ENCODE results near the gene HMCES. TPM values are rescaled to one million over a fixed set of nuclear protein-coding genes. Genes with fewer than 3 reads are reported as not detected.
"Not testable (repeated sequence)": the region's sequence is repeated elsewhere in the genome, so short reads cannot be mapped to it uniquely, and the experiment has no call there.

The HMCES gene
- total RNA-seq, 2 experiments from 2014 or later = 58.4 to 61.5 TPM

- H3K36me3 Mint-ChIP-seq = no peaks in the 10 kb centered on the region
- H3K4me1 Mint-ChIP-seq (ENCODE audit: low read depth) = no peaks in the 10 kb centered on the region
- H3K4me3 Mint-ChIP-seq = no peak overlapping the region
- no peaks in the 10 kb centered on the region for H3K27me3 Mint-ChIP-seq
- POLR2A ChIA-PET = interaction anchor here (2.0 kb wide), 1 partner anchor 10 kb away, joined by 9 read pairs; a partner anchor contains a TSS
- CTCF ChIA-PET = interaction anchor here (0.7 to 1.0 kb wide), 2 partner anchors 11 to 57 kb away, joined by 3 to 4 read pairs; a partner anchor contains a TSS
- intact Hi-C loops (cut with micrococcal nuclease) = no loop called here
- H3K9me3 Mint-ChIP-seq = no peaks in the 10 kb centered on the region
- H3K27ac Mint-ChIP-seq = no peak overlapping the region
- DNase-seq = no peak
These were observed 47.9 kb downstream of the HMCES start for GRCh38 chr3:129326595-129326994.

GRCh38 chr3:129327510-129327909 is 48.8 kb downstream of the HMCES start:
- H3K4me1 Mint-ChIP-seq (ENCODE audit: low read depth) = no peaks in the 10 kb centered on the region
- no peaks in the 10 kb centered on the region for H3K27me3 Mint-ChIP-seq
- no peaks in the 10 kb centered on the region for H3K9me3 Mint-ChIP-seq
- ChIA-PET CTCF (interaction anchor here (1.0 kb wide), 1 partner anchor 12 kb away, joined by 4 read pairs; a partner anchor contains a TSS), POLR2A (interaction anchor here (2.0 kb wide), 1 partner anchor 11 kb away, joined by 9 read pairs; a partner anchor contains a TSS)
- no peak overlapping the region for H3K4me3 Mint-ChIP-seq
- no peak overlapping the region for H3K27ac Mint-ChIP-seq
- no peaks in the 10 kb centered on the region for H3K36me3 Mint-ChIP-seq
- no peak for DNase-seq
- intact Hi-C loops (cut with micrococcal nuclease) = no loop called here

GRCh38 chr3:129329858-129330257 is 51.2 kb downstream of the HMCES start:
- Mint-ChIP-seq H3K4me1 (ENCODE audit: low read depth) (no peaks in the 10 kb centered on the region), H3K4me3 (no peak overlapping the region), H3K36me3 (no peaks in the 10 kb centered on the region), H3K27ac (no peak overlapping the region), H3K27me3 (no peaks in the 10 kb centered on the region), H3K9me3 (no peaks in the 10 kb centered on the region)
- POLR2A ChIA-PET = no interaction called here
- CTCF ChIA-PET = no interaction called here
- DNase-seq = no peak
- intact Hi-C loops (cut with micrococcal nuclease) = no loop called here

- Mint-ChIP-seq H3K9me3 (no peaks in the 10 kb centered on the region), H3K4me1 (ENCODE audit: low read depth) (no peaks in the 10 kb centered on the region), H3K27me3 (no peaks in the 10 kb centered on the region), H3K36me3 (no peaks in the 10 kb centered on the region), H3K4me3 (no peak overlapping the region), H3K27ac (no peak overlapping the region)
- intact Hi-C loops (cut with micrococcal nuclease) = no loop called here
- DNase-seq = no peak
- CTCF ChIA-PET = no interaction called here
- POLR2A ChIA-PET = interaction anchor here (0.7 kb wide), 1 partner anchor 19 kb away, joined by 3 read pairs; no protein-coding TSS in a partner anchor
These were observed 51.7 kb downstream of the HMCES start for GRCh38 chr3:129330409-129330808.

- H3K27ac Mint-ChIP-seq = no peak overlapping the region
- POLR2A ChIA-PET = no interaction called here
- CTCF ChIA-PET = no interaction called here
These were observed 55.2 kb downstream of the HMCES start for GRCh38 chr3:129333891-129334290.

GRCh38 chr3:129336093-129336706 is 57.5 kb downstream of the HMCES start:
- DNase-seq = no peak
- H3K4me1 Mint-ChIP-seq (ENCODE audit: low read depth) = no peaks in the 10 kb centered on the region
- intact Hi-C loops (cut with micrococcal nuclease) = no loop called here
- no peak overlapping the region for H3K27ac Mint-ChIP-seq
- no peaks in the 10 kb centered on the region for H3K36me3 Mint-ChIP-seq
- ChIA-PET POLR2A (no interaction called here), CTCF (interaction anchor here (0.6 kb wide), 1 partner anchor 93 kb away, joined by 3 read pairs; no protein-coding TSS in a partner anchor)
- no peaks in the 10 kb centered on the region for H3K27me3 Mint-ChIP-seq
- H3K4me3 Mint-ChIP-seq = no peak overlapping the region
- H3K9me3 Mint-ChIP-seq = no peaks in the 10 kb centered on the region

More at GRCh38 chr3:129333891-129334290, 55.2 kb downstream of the HMCES start:
- no peak overlapping the region for H3K4me3 Mint-ChIP-seq
- no peaks in the 10 kb centered on the region for H3K4me1 Mint-ChIP-seq (ENCODE audit: low read depth)
- H3K36me3 Mint-ChIP-seq = no peaks in the 10 kb centered on the region
- H3K9me3 Mint-ChIP-seq = no peaks in the 10 kb centered on the region
- no peak for DNase-seq
- intact Hi-C loops (cut with micrococcal nuclease) = no loop called here
- no peaks in the 10 kb centered on the region for H3K27me3 Mint-ChIP-seq

GRCh38 chr3:129337719-129338118 is 59.0 kb downstream of the HMCES start:
- H3K36me3 Mint-ChIP-seq = not testable (repeated sequence)

GRCh38 chr3:129339186-129339585 is 60.5 kb downstream of the HMCES start:
- intact Hi-C loops (cut with micrococcal nuclease); CTCF ChIA-PET; POLR2A ChIA-PET; H3K4me3 Mint-ChIP-seq; H3K27me3 Mint-ChIP-seq; H3K27ac Mint-ChIP-seq; H3K36me3 Mint-ChIP-seq; DNase-seq; H3K9me3 Mint-ChIP-seq; H3K4me1 Mint-ChIP-seq (ENCODE audit: low read depth): not testable (repeated sequence)

More at GRCh38 chr3:129337719-129338118, 59.0 kb downstream of the HMCES start:
- H3K4me1 Mint-ChIP-seq (ENCODE audit: low read depth); CTCF ChIA-PET; intact Hi-C loops (cut with micrococcal nuclease); H3K9me3 Mint-ChIP-seq; DNase-seq; H3K27ac Mint-ChIP-seq; H3K4me3 Mint-ChIP-seq; H3K27me3 Mint-ChIP-seq; POLR2A ChIA-PET: not testable (repeated sequence)

GRCh38 chr3:129339833-129340232 is 61.2 kb downstream of the HMCES start:
- POLR2A ChIA-PET; H3K27me3 Mint-ChIP-seq; H3K4me3 Mint-ChIP-seq; DNase-seq; intact Hi-C loops (cut with micrococcal nuclease); H3K9me3 Mint-ChIP-seq; H3K27ac Mint-ChIP-seq; CTCF ChIA-PET; H3K36me3 Mint-ChIP-seq; H3K4me1 Mint-ChIP-seq (ENCODE audit: low read depth): not testable (repeated sequence)

- H3K27me3 Mint-ChIP-seq = peaks cover 17% of the 10 kb centered on the region
- ChIA-PET POLR2A (no interaction called here), CTCF (interaction anchor here (1.2 kb wide), 1 partner anchor 25 kb away, joined by 5 read pairs; a partner anchor contains a TSS)
- H3K4me1 Mint-ChIP-seq (ENCODE audit: low read depth) = peaks cover 5% of the 10 kb centered on the region
- no peaks in the 10 kb centered on the region for H3K36me3 Mint-ChIP-seq
- H3K9me3 Mint-ChIP-seq = no peaks in the 10 kb centered on the region
- no peak overlapping the region for H3K27ac Mint-ChIP-seq
- H3K4me3 Mint-ChIP-seq = no peak overlapping the region
- intact Hi-C loops (cut with micrococcal nuclease) = no loop called here
- DNase-seq = no peak
These were observed 62.9 kb downstream of the HMCES start for GRCh38 chr3:129341331-129342141.

GRCh38 chr3:129343643-129344360 is 65.1 kb downstream of the HMCES start:
- CTCF ChIA-PET = interaction anchor here (1.0 kb wide), 1 partner anchor 10 kb away, joined by 4 read pairs; no protein-coding TSS in a partner anchor
- Mint-ChIP-seq H3K27me3 (peaks cover 17% of the 10 kb centered on the region), H3K36me3 (no peaks in the 10 kb centered on the region), H3K27ac (no peak overlapping the region), H3K4me1 (ENCODE audit: low read depth) (peaks cover 5% of the 10 kb centered on the region), H3K9me3 (no peaks in the 10 kb centered on the region), H3K4me3 (no peak overlapping the region)
- intact Hi-C loops (cut with micrococcal nuclease) = no loop called here
- peak; percentile 59 for DNase-seq
- POLR2A ChIA-PET = no interaction called here

GRCh38 chr3:129344540-129345220 is 66.0 kb downstream of the HMCES start:
- intact Hi-C loops (cut with micrococcal nuclease) = no loop called here
- no peak overlapping the region for H3K4me3 Mint-ChIP-seq
- H3K27ac Mint-ChIP-seq = no peak overlapping the region
- ChIA-PET POLR2A (no interaction called here), CTCF (interaction anchor here (1.0 kb wide), 1 partner anchor 9 kb away, joined by 4 read pairs; no protein-coding TSS in a partner anchor)
- H3K9me3 Mint-ChIP-seq = no peaks in the 10 kb centered on the region
- H3K4me1 Mint-ChIP-seq (ENCODE audit: low read depth) = peaks cover 5% of the 10 kb centered on the region
- DNase-seq = no peak
- H3K36me3 Mint-ChIP-seq = no peaks in the 10 kb centered on the region
- peaks cover 17% of the 10 kb centered on the region for H3K27me3 Mint-ChIP-seq
